HG03520 (cell line): Measurements from ENCODE around the gene TIAM1.

Experiments used
- ATAC-seq: cut with Tn5 transposase; IDR thresholded peaks from one replicate; pipeline ENCODE4 v1.9.1; 2021; ENCODE audit warnings: mild to moderate bottlenecking, moderate library complexity; ENCODE audit not compliant: unreplicated experiment

TIAM1 gene

GRCh38 chr21:31182231-31183140 lies 161.6 kb downstream of the TIAM1 start:
- ATAC-seq: no peak

DNA sequence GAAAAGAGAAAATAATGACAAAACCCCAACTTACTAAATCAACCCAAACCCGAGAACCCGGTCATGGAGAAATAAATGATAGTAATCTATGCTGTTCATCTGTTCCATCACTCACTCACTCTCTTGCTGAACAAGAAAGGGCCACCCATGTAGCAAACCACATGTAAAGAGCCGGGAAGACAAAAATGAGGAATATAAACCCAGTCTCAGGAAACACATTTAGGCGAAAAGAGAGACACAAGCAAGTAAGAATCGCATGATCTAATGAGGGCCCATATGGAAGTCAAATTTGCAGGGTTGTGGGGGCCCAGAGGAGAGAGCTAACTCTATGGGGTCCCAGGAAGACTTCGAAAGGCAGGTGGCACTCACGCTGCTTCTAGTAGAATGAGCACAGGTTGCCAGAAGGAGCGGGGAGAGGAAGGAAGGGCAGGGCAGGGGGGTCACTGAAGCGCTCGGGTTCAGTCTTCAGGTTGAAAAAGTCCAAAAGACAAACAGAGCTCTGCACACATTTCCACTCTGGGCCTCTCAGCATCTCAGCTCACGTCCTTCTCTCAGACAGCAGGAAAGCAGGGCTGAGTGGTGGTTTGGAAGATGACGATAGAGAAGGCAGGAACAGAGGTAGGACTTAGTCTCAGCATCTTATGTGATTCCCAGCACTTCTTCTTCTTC lies 162.8 kb downstream of the TIAM1 start:
- no peak for ATAC-seq

- no peak for ATAC-seq
Measured at GRCh38 chr21:31180256-31181081, 163.6 kb downstream of the TIAM1 start.

DNA sequence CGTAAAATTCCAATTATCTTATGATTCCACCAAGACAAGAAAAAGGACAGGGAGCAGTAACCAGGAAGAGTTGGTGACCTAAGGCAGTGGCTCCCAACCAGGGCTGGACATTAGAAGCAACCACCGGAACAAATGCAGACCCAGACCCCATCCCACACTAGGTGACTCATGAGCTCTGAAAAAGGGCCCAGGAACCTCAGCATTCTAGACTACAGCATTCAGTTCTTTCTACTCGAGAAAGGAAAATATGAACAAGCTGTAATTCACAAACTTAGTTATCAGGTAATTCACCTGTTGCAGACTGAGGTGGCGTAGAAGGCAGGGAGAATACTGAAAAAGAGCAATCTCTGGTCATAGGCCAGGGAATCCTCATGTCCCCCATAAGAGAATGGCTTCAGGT lies 167.3 kb downstream of the TIAM1 start:
- ATAC-seq: no peak

DNA sequence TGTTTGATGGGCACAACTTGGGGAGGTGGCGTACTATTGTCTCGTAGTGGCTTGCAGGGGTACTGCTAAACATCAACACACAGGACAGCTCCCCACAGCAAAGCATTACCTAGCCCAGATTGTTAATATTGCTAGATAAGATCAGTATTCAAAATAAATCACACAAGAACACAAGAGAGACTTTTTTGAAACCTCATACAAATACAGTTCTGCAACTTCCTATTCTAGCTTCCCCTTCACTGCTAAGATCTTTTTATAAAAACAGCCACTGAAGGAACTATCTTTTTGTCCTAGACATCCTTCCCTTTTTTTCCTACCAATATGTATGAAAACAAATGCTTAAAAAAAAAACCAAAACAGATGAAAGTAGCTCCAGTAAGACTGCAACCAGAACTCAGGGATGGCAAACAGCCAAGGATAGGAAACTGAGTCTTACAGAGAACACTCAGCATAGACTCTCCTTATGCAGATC lies 167.9 kb downstream of the TIAM1 start:
- no peak for ATAC-seq

- no peak for ATAC-seq
Measured at GRCh38 chr21:31173881-31174555, 170.0 kb downstream of the TIAM1 start.

DNA sequence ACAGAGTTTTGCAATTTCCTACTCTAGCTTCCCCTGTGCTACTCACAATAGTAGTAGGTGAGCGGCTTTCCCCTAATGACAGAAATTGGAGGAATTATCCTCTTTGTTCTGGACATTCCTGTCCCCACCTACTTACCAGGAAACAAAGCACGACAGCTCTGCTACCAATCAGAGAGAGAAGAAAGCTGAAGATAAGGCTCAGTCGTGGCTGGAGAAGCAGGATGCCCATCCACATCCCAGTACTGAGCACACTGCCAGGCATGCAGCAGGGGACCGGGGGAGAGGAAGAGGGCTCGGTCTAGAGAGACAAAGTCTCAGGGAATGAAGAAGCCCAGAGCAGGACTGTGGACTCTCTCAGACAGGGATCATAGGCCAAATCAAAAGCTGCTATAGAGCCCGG lies 171.7 kb downstream of the TIAM1 start:
- ATAC-seq: no peak

DNA sequence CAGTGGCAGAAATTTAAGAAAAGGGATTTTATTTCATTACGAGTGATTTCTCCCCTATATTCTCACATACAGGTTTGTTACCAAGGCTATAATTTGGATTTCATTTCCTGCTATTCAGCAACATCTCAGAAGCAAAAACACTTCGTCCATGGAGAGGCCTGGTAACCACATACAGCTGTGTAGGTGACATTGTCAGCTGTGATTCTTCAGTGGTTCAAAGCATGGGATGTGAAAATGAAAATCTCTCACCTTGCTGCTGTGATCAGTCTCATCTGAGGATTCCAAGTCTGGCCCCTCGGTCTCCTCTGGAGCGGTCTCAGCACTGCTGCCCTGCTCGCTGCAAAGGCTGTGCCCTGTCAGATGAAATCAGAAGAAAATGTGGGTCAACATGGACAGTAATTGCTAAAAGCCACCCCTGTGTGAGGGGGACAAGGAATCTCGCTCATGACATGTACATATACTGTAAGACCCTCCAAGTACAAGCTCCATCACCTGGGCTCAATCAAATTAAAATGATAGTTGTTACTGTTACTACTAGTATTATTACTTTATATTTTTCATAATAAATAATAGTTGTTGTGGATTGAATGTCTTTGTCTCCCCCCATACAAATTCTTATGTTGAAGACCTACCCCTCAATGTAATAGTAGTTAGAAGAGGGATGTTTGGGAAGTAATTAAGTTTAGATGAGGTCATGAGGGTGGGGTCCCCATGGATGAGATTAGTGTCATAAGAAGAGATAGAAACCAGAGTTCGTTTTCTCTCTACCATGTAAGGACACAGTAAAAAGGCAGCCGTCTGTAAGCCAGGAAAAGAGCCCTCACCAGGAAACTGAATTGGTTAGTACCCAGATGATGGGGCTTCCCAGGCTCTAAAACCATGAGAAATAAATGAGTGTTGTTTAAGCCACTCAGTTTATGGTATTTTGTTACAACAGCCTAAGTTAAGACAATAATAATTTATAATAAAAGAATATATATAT lies 179.1 kb downstream of the TIAM1 start:
- no peak for ATAC-seq

DNA sequence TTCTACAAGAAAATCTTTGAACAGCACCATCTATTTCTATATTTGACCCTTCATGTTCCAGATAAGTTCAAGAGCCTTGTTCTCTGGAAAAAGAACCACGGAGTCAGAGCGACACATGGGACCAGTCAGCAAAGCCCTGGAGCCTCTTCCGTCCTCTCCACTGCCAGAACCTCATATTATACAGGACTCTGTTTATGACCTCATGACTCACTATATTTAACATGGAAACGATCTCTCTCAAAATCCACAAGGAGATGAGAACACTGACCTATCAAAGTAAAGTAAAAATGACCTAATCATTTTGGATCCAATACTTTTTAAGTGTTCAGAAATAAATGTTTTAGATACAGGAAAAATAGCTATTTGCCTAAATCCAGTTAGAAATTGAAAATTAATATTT lies 181.2 kb downstream of the TIAM1 start:
- ATAC-seq: no peak

- no peak for ATAC-seq
Measured at GRCh38 chr21:31162079-31162699, 181.9 kb downstream of the TIAM1 start.

GRCh38 chr21:31161157-31161556 lies 182.9 kb downstream of the TIAM1 start:
- ATAC-seq: no peak

GRCh38 chr21:31159808-31160207 lies 184.3 kb downstream of the TIAM1 start:
- ATAC-seq: no peak

- ATAC-seq: no peak
Measured at GRCh38 chr21:31158789-31159581, 185.1 kb downstream of the TIAM1 start.

GRCh38 chr21:31157756-31158155 lies 186.3 kb downstream of the TIAM1 start:
- no peak for ATAC-seq

GRCh38 chr21:31156662-31157061 lies 187.4 kb downstream of the TIAM1 start:
- no peak for ATAC-seq

- no peak for ATAC-seq
Measured at GRCh38 chr21:31156169-31156568, 187.9 kb downstream of the TIAM1 start.

GRCh38 chr21:31151156-31152045 lies 192.7 kb downstream of the TIAM1 start:
- ATAC-seq: no peak
